ACC112 (cell line): ENCODE data around the gene IFNGR1.

Source experiments
- H2AFZ ChIP-seq: fragments of 200-600 bp; sonication (generic); one replicate; pipeline ENCODE4 v1.6.0; 2017; ENCODE audit warnings: antibody characterized with exemption, low read length; ENCODE audit not compliant: unreplicated experiment
- H3K27ac ChIP-seq: fragments of 200-600 bp; sonication (generic); 2 replicates; pipeline ENCODE4 v1.5.1; 2014; ENCODE audit warnings: low read depth, mild to moderate bottlenecking, antibody characterized with exemption, low read length, moderate library complexity
- H3K27me3 ChIP-seq: fragments of 200-600 bp; sonication (generic); 2 replicates; pipeline ENCODE4 v1.6.1; 2014; ENCODE audit warnings: mild to moderate bottlenecking, antibody characterized with exemption, low read length, moderate library complexity, mixed read lengths; ENCODE audit not compliant: insufficient read depth
- H3K36me3 ChIP-seq: fragments of 200-600 bp; sonication (generic); 2 replicates; pipeline ENCODE4 v1.6.1; 2016; ENCODE audit warnings: mild to moderate bottlenecking, antibody characterized with exemption, low read length, moderate library complexity, mixed read lengths; ENCODE audit not compliant: insufficient read depth
- H3K4me1 ChIP-seq: fragments of 200-600 bp; sonication (generic); one replicate; pipeline ENCODE4 v1.6.1; 2016; ENCODE audit warnings: low read length, mixed read lengths; ENCODE audit not compliant: insufficient read depth, unreplicated experiment, control insufficient read depth
- H3K4me3 ChIP-seq: fragments of 200-600 bp; sonication (generic); 2 replicates; pipeline ENCODE4 v1.5.1; 2014; ENCODE audit warnings: mild to moderate bottlenecking, low read depth, low read length
- H3K79me2 ChIP-seq: fragments of 200-600 bp; sonication (generic); one replicate; pipeline ENCODE4 v1.6.0; 2016; ENCODE audit warnings: low read length; ENCODE audit not compliant: control insufficient read depth, unreplicated experiment, insufficient read depth

The IFNGR1 gene

GRCh38 chr6:137236581-137237355 is 17.6 kb upstream of the IFNGR1 start:
- H2AFZ ChIP-seq: no peak overlapping the region
- no peaks in the 10 kb centered on the region for H3K79me2 ChIP-seq
- H3K27me3 ChIP-seq: no peaks in the 10 kb centered on the region
- no peak overlapping the region for H3K4me3 ChIP-seq
- peak overlapping the region; percentile 59; the same call in 1 of the 2 replicates for H3K27ac ChIP-seq
- H3K36me3 ChIP-seq: no peaks in the 10 kb centered on the region
- H3K4me1 ChIP-seq: peaks cover 47% of the 10 kb centered on the region

GRCh38 chr6:137235686-137236085 is 16.5 kb upstream of the IFNGR1 start:
- peaks cover 37% of the 10 kb centered on the region for H3K4me1 ChIP-seq
- H3K4me3 ChIP-seq: no peak overlapping the region
- no peaks in the 10 kb centered on the region for H3K27me3 ChIP-seq
- no peak overlapping the region for H2AFZ ChIP-seq
- H3K79me2 ChIP-seq: no peaks in the 10 kb centered on the region
- H3K27ac ChIP-seq: no peak overlapping the region
- no peaks in the 10 kb centered on the region for H3K36me3 ChIP-seq

- Histone ChIP-seq H3K27ac (peak overlapping the region; percentile 64), H3K4me3 (no peak overlapping the region), H3K4me1 (peaks cover 30% of the 10 kb centered on the region), H3K27me3 (no peaks in the 10 kb centered on the region), H3K79me2 (no peaks in the 10 kb centered on the region), H2AFZ (peak overlapping the region; percentile 17), H3K36me3 (no peaks in the 10 kb centered on the region)
Measured at GRCh38 chr6:137233911-137234863, 15.0 kb upstream of the IFNGR1 start.

GRCh38 chr6:137231895-137232294 is 12.7 kb upstream of the IFNGR1 start:
- Histone ChIP-seq H3K4me3 (no peak overlapping the region), H3K27me3 (no peaks in the 10 kb centered on the region), H3K27ac (no peak overlapping the region), H2AFZ (no peak overlapping the region), H3K4me1 (peaks cover 20% of the 10 kb centered on the region), H3K79me2 (no peaks in the 10 kb centered on the region), H3K36me3 (no peaks in the 10 kb centered on the region)

GRCh38 chr6:137230956-137231555 is 11.9 kb upstream of the IFNGR1 start:
- H3K27me3 ChIP-seq: no peaks in the 10 kb centered on the region
- no peak overlapping the region for H3K4me3 ChIP-seq
- H2AFZ ChIP-seq: no peak overlapping the region
- no peak overlapping the region for H3K27ac ChIP-seq
- H3K4me1 ChIP-seq: peaks cover 16% of the 10 kb centered on the region
- no peaks in the 10 kb centered on the region for H3K36me3 ChIP-seq
- H3K79me2 ChIP-seq: no peaks in the 10 kb centered on the region

- Histone ChIP-seq H3K4me1 (peaks cover 16% of the 10 kb centered on the region), H3K27me3 (no peaks in the 10 kb centered on the region), H3K4me3 (no peak overlapping the region), H3K79me2 (no peaks in the 10 kb centered on the region), H3K27ac (no peak overlapping the region), H2AFZ (no peak overlapping the region), H3K36me3 (no peaks in the 10 kb centered on the region)
Measured at GRCh38 chr6:137230547-137230946, 11.4 kb upstream of the IFNGR1 start.

DNA sequence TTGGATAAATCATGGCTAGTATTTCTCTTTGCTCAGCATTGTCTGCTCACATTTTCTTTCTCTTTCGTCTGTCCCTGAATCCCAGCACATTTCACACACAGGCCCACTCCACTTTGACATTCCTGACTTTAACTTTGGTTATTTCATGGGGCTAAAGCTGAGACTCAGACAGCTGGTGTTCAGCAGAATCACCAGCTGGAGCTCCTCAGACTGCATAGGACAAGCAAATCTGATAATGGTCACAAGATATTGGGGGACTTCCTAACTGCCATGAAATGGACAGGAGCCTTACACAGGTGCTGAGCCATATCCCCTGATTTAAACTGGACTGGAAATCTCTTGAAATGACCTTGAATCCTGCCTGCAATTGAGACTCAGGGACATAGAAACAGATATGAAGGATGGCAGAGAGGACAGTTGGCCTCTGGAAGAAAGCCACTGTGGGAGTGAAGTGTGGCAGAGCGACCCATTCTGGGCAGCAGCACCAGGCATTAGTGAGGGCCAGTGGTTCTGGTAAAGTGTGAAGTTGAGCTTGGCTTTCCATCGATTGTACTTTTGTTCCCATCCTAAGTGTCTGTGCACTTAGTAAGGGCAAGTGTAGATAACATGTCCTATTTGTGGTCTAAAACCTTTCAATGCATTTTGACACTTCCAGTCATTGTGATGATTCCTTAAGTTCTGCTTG is 10.0 kb upstream of the IFNGR1 start:
- Histone ChIP-seq H3K79me2 (no peaks in the 10 kb centered on the region), H2AFZ (no peak overlapping the region), H3K27me3 (no peaks in the 10 kb centered on the region), H3K4me3 (no peak overlapping the region), H3K36me3 (no peaks in the 10 kb centered on the region), H3K4me1 (peaks cover 10% of the 10 kb centered on the region), H3K27ac (no peak overlapping the region)

- H3K27ac ChIP-seq: no peak overlapping the region
- no peaks in the 10 kb centered on the region for H3K27me3 ChIP-seq
- peaks cover 16% of the 10 kb centered on the region for H3K4me1 ChIP-seq
- no peak overlapping the region for H3K4me3 ChIP-seq
- no peak overlapping the region for H2AFZ ChIP-seq
- H3K36me3 ChIP-seq: no peaks in the 10 kb centered on the region
- no peaks in the 10 kb centered on the region for H3K79me2 ChIP-seq
Measured at GRCh38 chr6:137227871-137228302, 8.7 kb upstream of the IFNGR1 start.

DNA sequence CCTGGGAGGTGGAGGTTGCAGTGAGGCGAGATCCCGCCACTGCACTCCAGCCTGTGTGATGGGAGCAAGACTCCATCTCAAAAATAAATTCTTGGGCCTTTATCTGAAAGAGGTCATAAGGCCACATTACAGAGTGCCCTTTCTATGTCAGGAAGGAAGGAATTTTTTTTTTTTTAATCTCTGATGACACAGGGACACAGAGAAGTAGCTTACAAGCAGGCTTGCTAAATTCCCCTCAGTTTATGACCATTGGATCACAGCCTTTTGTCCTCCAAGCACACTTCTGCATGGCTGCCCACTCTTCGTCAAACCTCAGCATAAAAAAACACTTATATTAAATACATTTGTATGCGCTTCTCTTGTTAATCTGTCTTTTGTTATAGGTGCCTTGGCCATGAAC is 7.5 kb upstream of the IFNGR1 start:
- Histone ChIP-seq H2AFZ (no peak overlapping the region), H3K27me3 (no peaks in the 10 kb centered on the region), H3K4me1 (peaks cover 17% of the 10 kb centered on the region), H3K79me2 (no peaks in the 10 kb centered on the region), H3K4me3 (no peak overlapping the region), H3K36me3 (no peaks in the 10 kb centered on the region), H3K27ac (no peak overlapping the region)

- Histone ChIP-seq H2AFZ (no peak overlapping the region), H3K27ac (no peak overlapping the region), H3K4me3 (no peak overlapping the region), H3K27me3 (no peaks in the 10 kb centered on the region), H3K4me1 (peaks cover 20% of the 10 kb centered on the region), H3K36me3 (no peaks in the 10 kb centered on the region), H3K79me2 (no peaks in the 10 kb centered on the region)
Measured at GRCh38 chr6:137224799-137225198, 5.6 kb upstream of the IFNGR1 start.
